ENCODE measurements around the gene KCNAB3.

GRCh38 chr17:7955414-7956227 is 26.0 kb upstream of the KCNAB3 start:
- TF ChIP-seq FOXK2 (IDR thresholded peaks at IDR 0.05) = no peak
- no peak for TF ChIP-seq SUZ12 (IDR thresholded peaks at IDR 0.05)
- no peak for TF ChIP-seq SP1 (IDR thresholded peaks at IDR 0.05)
- no peak for TF ChIP-seq BHLHE40 (IDR thresholded peaks at IDR 0.05; ENCODE audit: borderline replicate concordance)

All from HEK293T (cell line).